HepG2 (cell line): Measurements from ENCODE around the gene U2SURP. TPM values are rescaled to one million over a fixed set of nuclear protein-coding genes. Genes with fewer than 3 reads are reported as not detected.

ENCODE experiments used
- ATAC-seq: fragments of 200-7000 bp; cut with Tn5 transposase; 3 replicates; pipeline ENCODE4 v1.9.1; 2020; ENCODE audit warnings: mild to moderate bottlenecking, moderate library complexity
- BruUV-seq: library from RNA; stranded (reverse); fragments of 400-500 nt; replicated peaks from 2 replicates; lab custom pipeline; 2021; lab: Mats Ljungman, UMichigan
- CTCF ChIA-PET: fragments of 300-600 bp; formaldehyde crosslinking; extraction: SDS; loops from one replicate; lab custom pipeline; 2021; ENCODE audit warnings: low total read pairs, inconsistent platforms, low intra/inter-chr PET ratio; lab: Yijun Ruan, JAX
- POLR2A ChIA-PET: fragments of 350-600 bp; sonication (Branson Sonifier 250); formaldehyde crosslinking; loops from one replicate; lab custom pipeline; 2020; ENCODE audit warnings: antibody characterized with exemption, inconsistent platforms; lab: Yijun Ruan, JAX
- DNase-seq: peaks from one replicate; pipeline ENCODE4 v3.0.0-alpha.2; 2015; ENCODE audit warnings: low spot score
- FAIRE-seq: peaks from 3 replicates; lab custom pipeline; 2011; peaks lifted over from hg19 to GRCh38; lab: Jason Lieb, UNC
- H2AFZ ChIP-seq: one replicate; pipeline ENCODE4 v1.6.1; 2011; ENCODE audit warnings: low read length, inconsistent platforms
- H3K27ac ChIP-seq: fragments of 300-600 bp; 3 replicates; pipeline ENCODE4 v1.8.0; 2011; ENCODE audit warnings: mixed run types, mild to moderate bottlenecking, mixed read lengths, low read length, inconsistent platforms; ENCODE audit not compliant: insufficient read depth; ENCODE audit errors: extremely low read length
- H3K27me3 ChIP-seq, 2 experiments: fragments of 200-600 bp in 1 of 2; 2 replicates in 1 of 2; 3 replicates in 1 of 2; pipeline versions ENCODE4 v1.6.0 to v1.8.0; 2011; ENCODE audit warnings: low read length in 2 of 2, mild to moderate bottlenecking in 2 of 2, moderate library complexity in 2 of 2, inconsistent platforms in 1 of 2; ENCODE audit not compliant: insufficient read depth in 2 of 2, control insufficient read depth in 1 of 2
- H3K36me3 ChIP-seq, 2 experiments: fragments of 200-600 bp in 1 of 2; replicated peaks in 1 of 2; 2 replicates in 1 of 2; 3 replicates in 1 of 2; pipeline versions ENCODE4 v1.5.1 to v1.8.0; 2011; ENCODE audit warnings: low read length in 2 of 2, inconsistent platforms in 1 of 2; ENCODE audit not compliant: insufficient read depth in 2 of 2, control insufficient read depth in 1 of 2
- H3K4me1 ChIP-seq: 2 replicates; pipeline ENCODE4 v1.5.1; 2012; ENCODE audit warnings: low read length, inconsistent platforms; ENCODE audit not compliant: insufficient read depth
- H3K4me2 ChIP-seq: 2 replicates; pipeline ENCODE4 v1.6.0; 2011; ENCODE audit warnings: low read depth, low read length, inconsistent platforms
- H3K4me3 ChIP-seq, 3 experiments: fragments of 200-600 bp in 1 of 3; sonication (generic), shearing (Covaris generic) in 1 of 3; replicated peaks in 1 of 3; 2 replicates each; pipeline ENCODE4 v1.5.1; 2011 to 2016; ENCODE audit warnings: low read length in 3 of 3, inconsistent platforms in 2 of 3, low read depth in 2 of 3, mild to moderate bottlenecking in 2 of 3, control low read depth in 1 of 3, mixed read lengths in 1 of 3; ENCODE audit not compliant: insufficient read depth in 1 of 3
- H3K79me2 ChIP-seq: one replicate; pipeline ENCODE4 v1.6.1; 2011; ENCODE audit warnings: low read length, inconsistent platforms; ENCODE audit not compliant: insufficient read depth
- H3K9ac ChIP-seq: 2 replicates; pipeline ENCODE4 v1.6.0; 2011; ENCODE audit warnings: mild to moderate bottlenecking, low read depth, low read length, inconsistent platforms; ENCODE audit not compliant: insufficient read depth
- H3K9me3 ChIP-seq: 2 replicates; pipeline ENCODE4 v1.5.1; 2012; ENCODE audit warnings: mild to moderate bottlenecking, low read length
- H4K20me1 ChIP-seq: 2 replicates; pipeline ENCODE4 v1.6.0; 2011; ENCODE audit warnings: inconsistent platforms, mild to moderate bottlenecking, low read length, moderate library complexity; ENCODE audit not compliant: insufficient read depth
- GATAD2A ChIP-seq: IDR thresholded peaks from 2 replicates; pipeline ENCODE4 v1.6.1; 2016
- MED1 ChIP-seq: sonication (generic); formaldehyde crosslinking; IDR thresholded peaks from 2 replicates; pipeline ENCODE4 v1.4.0; 2020; ENCODE audit warnings: missing genetic modification reagents
- MXI1 ChIP-seq: IDR thresholded peaks from 3 replicates; pipeline ENCODE4 v1.6.1; 2012; ENCODE audit warnings: low read depth, low read length, inconsistent platforms, borderline replicate concordance
- NFIC ChIP-seq: IDR thresholded peaks from 2 replicates; pipeline ENCODE4 v1.6.1; 2012; ENCODE audit warnings: mild to moderate bottlenecking, low read length, inconsistent platforms
- SOX5 ChIP-seq: IDR thresholded peaks from 2 replicates; pipeline ENCODE4 v1.6.1; 2016; ENCODE audit warnings: borderline replicate concordance
- TEAD3 ChIP-seq: optimal IDR thresholded peaks from 2 replicates; pipeline ENCODE3; 2016; ENCODE audit warnings: borderline replicate concordance
- ZNF703 ChIP-seq: sonication (generic); formaldehyde crosslinking; IDR thresholded peaks from 2 replicates; pipeline ENCODE4 v1.5.1; 2020; ENCODE audit warnings: missing genetic modification reagents, mild to moderate bottlenecking, moderate library complexity, borderline replicate concordance
- WGBS: methylation state at CpG from one replicate; pipeline ENCODE4 v1.1.6; 2017; ENCODE audit warnings: low lambda C conversion rate; 5-methylcytosine and 5-hydroxymethylcytosine counted together
- in situ Hi-C: cut with HindIII; loops from 2 replicates; pipeline ENCODE4 v1.10.0; 2017; ENCODE audit warnings: low pct_unique_long_range_greater_than_20kb; ENCODE audit not compliant: extremely low pct_ligation_motif_present
- intact Hi-C: fragments of 100-400 bp; cut with micrococcal nuclease; formaldehyde crosslinking; loops from one replicate; pipeline ENCODE4 v1.10.0; 2022; ENCODE audit not compliant: unreplicated experiment
- polyA plus RNA-seq, 8 experiments: library from polyadenylated mRNA; depleted of rRNA in 3 of 8; stranded (reverse) in 7 of 8; unstranded in 1 of 8; fragments of >200 nt; fragmentation: Illumina TruSeq in 4 of 8; extraction: Trizol in 4 of 8; gene quantifications; 2 replicates each; pipeline versions ENCODE4 v1.2.1 to v1.2.3, GENCODE V29; 2011 to 2016; ENCODE audit warnings: low read depth in 4 of 8, missing spikeins in 1 of 8, mixed read lengths in 1 of 8; ENCODE audit not compliant: insufficient read depth in 1 of 8
- total RNA-seq, 5 experiments: library from RNA; depleted of rRNA; stranded (reverse); fragments of >200 nt; fragmentation: Illumina TruSeq; extraction: Trizol; gene quantifications; 2 replicates each; pipeline ENCODE4 v1.2.3, GENCODE V29; 2016; ENCODE audit warnings: low read depth in 1 of 5
- TF ChIP-seq, protein P1 (sequence below): sonication (generic); formaldehyde crosslinking; IDR thresholded peaks from 2 replicates; pipeline ENCODE4 v1.5.1; 2020; ENCODE audit warnings: mild to moderate bottlenecking, missing genetic modification reagents, moderate library complexity
- TF ChIP-seq, protein P2 (sequence below): IDR thresholded peaks from 2 replicates; pipeline ENCODE4 v1.6.1; 2016; ENCODE audit warnings: missing genetic modification reagents, missing compliant biosample characterization

Gene U2SURP
- total and polyA plus RNA-seq, 2 of the 13 experiments (the other 11 are each of a cell fraction or from before 2014, with no cell fraction given): 55.9 to 173 TPM

DNA sequence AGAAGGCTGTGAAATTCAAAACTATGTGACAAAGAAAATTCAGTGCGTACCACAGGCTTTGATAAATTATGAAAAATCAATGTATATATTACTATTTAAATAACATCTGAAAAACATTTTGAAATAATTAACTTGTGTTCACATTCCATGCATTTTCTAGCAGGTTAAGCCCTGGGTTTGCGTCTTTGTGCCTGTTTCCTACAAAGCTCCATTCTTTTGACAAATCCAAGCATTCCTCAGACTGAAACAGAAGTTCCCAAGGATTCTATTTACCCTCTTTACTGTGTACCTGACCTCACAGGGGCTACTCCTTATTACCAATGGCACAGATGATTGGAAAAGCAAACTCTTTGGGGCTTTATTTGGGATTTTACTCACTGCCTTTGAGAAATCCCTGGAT, 39.8 kb upstream of the U2SURP start:
- intact Hi-C loops (no loop called here), in situ Hi-C loops (no loop called here)
- FAIRE-seq (no peak), DNase-seq (peak; percentile 31), ATAC-seq (no peak)
- Histone ChIP-seq H2AFZ (no peak overlapping the region), H3K36me3 (no peaks in the 10 kb centered on the region), H4K20me1 (no peaks in the 10 kb centered on the region), H3K27ac (peak overlapping the region; percentile 68), H3K27me3 (peaks cover 0 to 10% of the 10 kb centered on the region in 2 experiments; a peak in 1 of 5 replicates), H3K79me2 (peaks cover 4% of the 10 kb centered on the region), H3K4me1 (peaks cover 78% of the 10 kb centered on the region), H3K4me2 (peak overlapping the region; percentile 72), H3K9ac (peak overlapping the region; percentile 37; the same call in 1 of the 2 replicates), H3K9me3 (no peaks in the 10 kb centered on the region), H3K4me3 (peak overlapping the region in 2 of 3 experiments; percentile 66 to 72; a peak in 3 of 6 replicates)
- ChIA-PET POLR2A (interaction anchor here (1.4 to 3.7 kb wide), 3 partner anchors 9 to 31 kb away, joined by 5 to 34 read pairs (median 8); no protein-coding TSS in a partner anchor), CTCF (no interaction called here)
- 0 out of 2 replicates have a peak, but pooled peaks have one; percentile 19 for TF ChIP-seq MED1 (CRISPR knock-in tag)
- TF ChIP-seq SOX5 (CRISPR knock-in tag): peak; percentile 15; the same call in 1 of the 2 replicates
- TF ChIP-seq, protein P1, sequence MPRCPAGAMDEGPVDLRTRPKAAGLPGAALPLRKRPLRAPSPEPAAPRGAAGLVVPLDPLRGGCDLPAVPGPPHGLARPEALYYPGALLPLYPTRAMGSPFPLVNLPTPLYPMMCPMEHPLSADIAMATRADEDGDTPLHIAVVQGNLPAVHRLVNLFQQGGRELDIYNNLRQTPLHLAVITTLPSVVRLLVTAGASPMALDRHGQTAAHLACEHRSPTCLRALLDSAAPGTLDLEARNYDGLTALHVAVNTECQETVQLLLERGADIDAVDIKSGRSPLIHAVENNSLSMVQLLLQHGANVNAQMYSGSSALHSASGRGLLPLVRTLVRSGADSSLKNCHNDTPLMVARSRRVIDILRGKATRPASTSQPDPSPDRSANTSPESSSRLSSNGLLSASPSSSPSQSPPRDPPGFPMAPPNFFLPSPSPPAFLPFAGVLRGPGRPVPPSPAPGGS: no peak
- TF ChIP-seq TEAD3 (CRISPR knock-in tag): peak; percentile 65
- no peak for TF ChIP-seq GATAD2A (CRISPR knock-in tag)
- TF ChIP-seq, protein P2, sequence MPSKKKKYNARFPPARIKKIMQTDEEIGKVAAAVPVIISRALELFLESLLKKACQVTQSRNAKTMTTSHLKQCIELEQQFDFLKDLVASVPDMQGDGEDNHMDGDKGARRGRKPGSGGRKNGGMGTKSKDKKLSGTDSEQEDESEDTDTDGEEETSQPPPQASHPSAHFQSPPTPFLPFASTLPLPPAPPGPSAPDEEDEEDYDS (CRISPR knock-in tag): no peak
- no peak for TF ChIP-seq MXI1
- TF ChIP-seq NFIC: 0 out of 2 replicates have a peak, but pooled peaks have one; percentile 28
- TF ChIP-seq ZNF703 (CRISPR knock-in tag): no peak
- TSS peak; percentile 68 for BruUV-seq
- WGBS: 22% methylated on average over 2 of the region's 2 CpGs
